ENCODE measurements around the gene ADSL. TPM values are rescaled to one million over a fixed set of nuclear protein-coding genes. Genes with fewer than 3 reads are reported as not detected.
A peak's percentile ranks its signal among the peaks of the same experiment; 100 is the strongest.
"Not testable (repeated sequence)": the region's sequence is repeated elsewhere in the genome, so short reads cannot be mapped to it uniquely, and the experiment has no call there.

Gene ADSL
- total RNA-seq, result 151 TPM

- peak; percentile 67 to 86 (median 84) for DNase-seq (ENCODE audit: low read depth in 2 of 3, low spot score in 2 of 3)
Measured at GRCh38 chr22:40346185-40347118, at the start of gene ADSL. Gene ADSL, plus strand, starts transcription at chr22:40346500. Its CDS starts 59 bp downstream, at chr22:40346559.

GRCh38 chr22:40300316-40300715 is 46.0 kb upstream of the ADSL start:
- no peak for DNase-seq (ENCODE audit: low read depth in 2 of 3, low spot score in 2 of 3)

DNA sequence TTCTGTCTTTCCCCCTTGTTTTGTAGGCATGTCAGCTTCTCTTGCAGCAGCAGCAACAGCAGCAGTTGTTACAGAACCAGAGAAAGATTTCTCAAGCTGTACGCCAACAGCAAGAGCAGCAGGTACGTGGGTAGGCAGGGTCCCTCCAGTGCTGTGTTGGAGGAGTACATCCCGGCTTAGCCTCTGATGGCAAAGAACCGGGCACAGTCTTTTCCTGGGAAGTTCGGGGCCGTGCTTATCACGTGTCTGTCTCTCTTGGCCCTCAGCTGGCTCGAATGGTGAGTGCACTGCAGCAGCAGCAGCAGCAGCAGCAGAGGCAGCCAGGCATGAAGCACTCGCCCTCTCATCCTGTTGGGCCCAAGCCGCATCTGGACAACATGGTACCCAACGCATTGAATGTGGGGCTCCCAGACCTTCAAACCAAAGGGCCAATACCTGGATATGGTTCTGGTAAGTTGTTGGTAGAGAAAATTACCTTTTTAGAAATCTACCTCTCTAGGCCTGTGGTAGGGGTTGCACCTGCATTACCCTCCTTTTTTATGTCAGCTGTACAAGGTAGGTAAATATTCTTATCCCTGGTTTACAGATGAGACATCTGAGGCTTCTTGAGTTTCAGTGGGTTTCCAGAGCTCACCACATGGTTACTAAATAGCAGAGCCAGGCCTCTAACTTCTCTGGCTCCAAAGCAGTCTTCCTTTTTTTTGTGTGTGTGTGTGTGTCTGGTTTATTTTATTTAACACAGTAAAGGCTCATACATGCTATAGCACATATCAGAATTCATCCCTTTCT is 45.2 kb upstream of the ADSL start:
- DNase-seq (ENCODE audit: low read depth in 2 of 3, low spot score in 2 of 3), result no peak

GRCh38 chr22:40302149-40302548 is 44.2 kb upstream of the ADSL start:
- no peak for DNase-seq (ENCODE audit: low read depth in 2 of 3, low spot score in 2 of 3)

DNA sequence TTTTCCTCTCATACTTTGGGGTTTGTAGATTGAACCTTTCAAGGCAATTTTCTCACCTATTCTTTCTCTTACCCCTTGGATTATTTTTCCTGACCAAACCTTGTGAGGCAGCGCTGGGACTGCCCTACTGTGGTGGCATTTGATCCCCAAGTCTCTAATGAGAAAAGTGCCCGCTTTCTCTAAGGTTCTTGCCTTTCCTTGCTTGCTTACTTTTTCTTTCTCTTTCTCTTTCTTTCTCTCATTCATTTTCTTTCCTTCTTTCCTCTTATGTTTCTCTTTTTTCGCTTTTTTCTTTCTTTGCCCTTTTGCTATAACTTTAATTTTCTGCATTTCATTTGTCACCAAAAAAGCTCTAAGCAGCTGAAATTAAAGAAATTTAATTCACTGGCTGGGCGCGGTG is 40.7 kb upstream of the ADSL start:
- no peak for DNase-seq (ENCODE audit: low read depth in 2 of 3, low spot score in 2 of 3)

DNA sequence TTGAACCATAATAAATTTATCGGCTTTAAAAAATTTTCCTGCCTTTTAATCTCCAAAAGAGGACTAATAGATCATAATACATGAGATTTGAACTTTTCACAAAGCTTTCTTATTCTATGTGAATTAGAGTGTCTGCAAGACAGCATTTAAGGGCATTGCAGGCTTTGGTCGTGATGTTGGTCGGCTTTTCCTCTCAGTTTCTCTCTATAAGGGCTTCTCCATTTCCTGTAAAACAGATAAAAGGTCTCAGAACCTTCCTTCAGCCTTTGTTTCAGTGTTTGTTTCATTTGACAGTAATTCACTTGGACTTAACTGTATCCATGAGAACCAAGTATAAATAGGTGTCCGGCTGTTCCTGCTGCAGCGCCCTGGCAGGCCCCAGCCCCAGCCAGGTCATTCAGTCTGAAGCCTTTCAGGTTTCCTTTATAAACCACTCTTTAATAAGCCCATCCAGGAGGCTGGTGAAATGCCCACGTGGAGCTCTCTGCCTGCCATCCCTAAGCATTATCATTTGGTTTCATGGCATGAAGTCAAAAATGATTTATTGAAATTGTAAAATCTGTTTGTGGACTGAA is 37.2 kb upstream of the ADSL start:
- DNase-seq (ENCODE audit: low read depth in 2 of 3, low spot score in 2 of 3), result no peak

DNA sequence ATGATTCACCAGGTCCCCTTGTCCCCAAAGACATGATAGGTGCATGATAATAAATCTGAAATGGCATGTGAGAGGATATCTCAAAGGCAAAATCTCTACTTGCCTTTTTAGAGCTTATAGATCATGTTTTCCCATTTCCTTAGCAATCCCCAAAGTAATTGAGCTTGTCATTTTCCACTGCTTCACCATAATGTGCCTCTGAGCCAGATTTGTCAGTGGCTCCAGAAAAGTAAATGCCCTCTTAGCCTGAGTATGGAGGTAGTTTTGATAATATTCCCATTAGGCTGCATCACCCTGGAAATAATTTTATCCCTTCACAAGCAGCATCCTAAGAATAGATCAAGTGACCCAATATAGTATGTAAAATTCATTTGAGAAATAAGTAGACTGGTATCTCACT is 36.7 kb upstream of the ADSL start:
- DNase-seq (ENCODE audit: low read depth in 2 of 3, low spot score in 2 of 3), result no peak

DNA sequence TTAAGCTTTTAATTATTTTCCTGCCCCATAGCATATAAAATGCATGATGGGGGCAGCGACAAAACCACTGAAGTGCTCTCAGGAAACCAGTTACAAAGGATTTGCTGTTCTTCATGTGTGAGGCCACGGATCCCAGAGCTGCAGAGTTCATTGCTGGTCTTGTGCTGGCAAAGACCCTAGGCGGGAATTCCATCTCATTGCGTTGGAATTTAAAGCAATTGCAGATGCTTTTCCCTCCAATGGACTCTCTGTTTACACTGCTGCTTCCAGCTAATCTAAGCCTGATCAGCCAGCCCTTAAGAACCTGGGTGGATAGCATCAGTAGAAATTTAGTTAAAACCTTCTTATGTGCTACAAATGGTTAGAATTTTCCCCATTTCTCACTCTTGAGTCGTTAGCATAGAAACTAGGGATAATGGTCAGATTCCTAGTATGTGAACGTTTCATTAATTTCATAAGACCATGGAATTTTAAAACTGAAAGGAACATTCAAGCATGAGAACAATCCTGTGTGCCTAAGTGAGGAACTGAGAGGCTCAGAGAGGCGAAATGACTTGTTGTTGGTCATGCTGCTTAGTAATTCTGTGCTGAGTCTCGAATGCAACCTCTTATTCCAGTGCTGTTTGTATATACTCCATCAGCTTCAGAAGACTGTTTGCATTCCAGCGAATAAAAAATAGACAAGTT is 36.1 kb upstream of the ADSL start:
- DNase-seq (ENCODE audit: low read depth in 2 of 3, low spot score in 2 of 3), result no peak

GRCh38 chr22:40310768-40311120 is 35.6 kb upstream of the ADSL start:
- DNase-seq (ENCODE audit: low read depth in 2 of 3, low spot score in 2 of 3), result no peak

- not testable (repeated sequence) for DNase-seq (ENCODE audit: low read depth in 2 of 3, low spot score in 2 of 3)
Measured at GRCh38 chr22:40311646-40312045, 34.7 kb upstream of the ADSL start.

- DNase-seq (ENCODE audit: low read depth in 2 of 3, low spot score in 2 of 3), result no peak
Measured at GRCh38 chr22:40312050-40312449, 34.2 kb upstream of the ADSL start.

DNA sequence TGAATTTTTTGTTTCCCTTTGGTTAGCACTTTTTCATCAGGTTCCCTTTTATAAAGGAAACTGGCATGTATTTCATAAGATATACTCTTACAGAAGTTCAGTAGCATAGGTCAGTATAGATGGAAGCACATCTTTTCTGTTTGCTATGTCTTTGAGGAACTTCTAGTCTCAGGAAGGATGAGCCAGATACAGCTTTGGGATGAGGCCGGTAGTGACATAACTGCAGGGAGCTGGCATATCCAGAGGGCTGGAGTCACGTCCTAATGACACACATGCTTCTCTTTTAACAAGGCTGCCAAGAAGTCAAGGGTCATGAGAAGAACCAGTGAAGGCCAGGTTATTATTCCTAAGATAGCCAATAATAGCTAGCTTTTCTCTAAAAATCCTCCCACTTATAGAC is 33.3 kb upstream of the ADSL start:
- DNase-seq (ENCODE audit: low read depth in 2 of 3, low spot score in 2 of 3), result no peak

DNA sequence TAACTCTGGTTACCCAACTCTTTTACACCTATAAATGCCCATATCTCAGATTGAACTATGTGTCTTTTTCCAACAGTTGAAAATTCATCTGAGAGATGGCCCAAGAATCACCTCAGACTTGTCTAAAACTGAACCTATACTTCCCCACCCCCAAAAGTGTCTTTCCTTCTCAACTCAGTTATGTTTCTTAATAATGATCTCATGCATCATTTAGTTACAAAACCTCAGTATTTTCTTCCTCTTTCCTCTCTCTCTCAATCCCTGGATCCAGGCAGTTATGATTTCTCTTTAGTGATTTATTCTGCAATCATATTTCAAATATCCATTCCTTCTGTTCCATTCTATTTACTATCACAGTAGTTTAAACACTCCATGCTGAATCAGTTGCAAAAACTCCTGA is 32.3 kb upstream of the ADSL start:
- no peak for DNase-seq (ENCODE audit: low read depth in 2 of 3, low spot score in 2 of 3)

GRCh38 chr22:40320687-40321086 is 25.6 kb upstream of the ADSL start:
- no peak for DNase-seq (ENCODE audit: low read depth in 2 of 3, low spot score in 2 of 3)

- DNase-seq (ENCODE audit: low read depth in 2 of 3, low spot score in 2 of 3), result peak in 1 of 3 donors; percentile 23
Measured at GRCh38 chr22:40322021-40322420, 24.3 kb upstream of the ADSL start.

- no peak for DNase-seq (ENCODE audit: low read depth in 2 of 3, low spot score in 2 of 3)
Measured at GRCh38 chr22:40322818-40323447, 23.4 kb upstream of the ADSL start.

DNA sequence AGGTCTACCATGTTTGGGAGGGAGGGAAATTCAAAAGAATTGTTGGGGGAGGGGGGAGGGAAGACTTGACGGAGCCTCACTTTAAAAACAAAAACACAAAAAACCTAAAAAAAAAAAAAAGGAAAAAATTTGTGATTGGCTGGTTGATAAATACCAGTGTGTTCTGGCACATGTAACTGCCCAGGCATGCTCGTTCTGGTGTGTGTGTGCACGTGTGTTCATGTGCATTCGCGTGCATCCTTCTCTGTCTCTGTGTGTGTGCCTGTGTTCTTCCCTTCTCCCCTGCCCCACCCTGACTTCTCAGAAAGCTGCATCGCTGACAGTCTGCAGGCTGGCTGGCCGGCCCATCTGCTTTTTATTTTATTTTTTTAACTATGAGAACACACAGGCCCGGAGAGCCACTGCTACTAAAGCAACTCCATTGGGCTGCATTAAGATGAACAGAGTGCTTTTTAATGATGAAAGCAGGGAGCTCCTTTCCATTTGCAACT is 22.6 kb upstream of the ADSL start:
- no peak for DNase-seq (ENCODE audit: low read depth in 2 of 3, low spot score in 2 of 3)

DNA sequence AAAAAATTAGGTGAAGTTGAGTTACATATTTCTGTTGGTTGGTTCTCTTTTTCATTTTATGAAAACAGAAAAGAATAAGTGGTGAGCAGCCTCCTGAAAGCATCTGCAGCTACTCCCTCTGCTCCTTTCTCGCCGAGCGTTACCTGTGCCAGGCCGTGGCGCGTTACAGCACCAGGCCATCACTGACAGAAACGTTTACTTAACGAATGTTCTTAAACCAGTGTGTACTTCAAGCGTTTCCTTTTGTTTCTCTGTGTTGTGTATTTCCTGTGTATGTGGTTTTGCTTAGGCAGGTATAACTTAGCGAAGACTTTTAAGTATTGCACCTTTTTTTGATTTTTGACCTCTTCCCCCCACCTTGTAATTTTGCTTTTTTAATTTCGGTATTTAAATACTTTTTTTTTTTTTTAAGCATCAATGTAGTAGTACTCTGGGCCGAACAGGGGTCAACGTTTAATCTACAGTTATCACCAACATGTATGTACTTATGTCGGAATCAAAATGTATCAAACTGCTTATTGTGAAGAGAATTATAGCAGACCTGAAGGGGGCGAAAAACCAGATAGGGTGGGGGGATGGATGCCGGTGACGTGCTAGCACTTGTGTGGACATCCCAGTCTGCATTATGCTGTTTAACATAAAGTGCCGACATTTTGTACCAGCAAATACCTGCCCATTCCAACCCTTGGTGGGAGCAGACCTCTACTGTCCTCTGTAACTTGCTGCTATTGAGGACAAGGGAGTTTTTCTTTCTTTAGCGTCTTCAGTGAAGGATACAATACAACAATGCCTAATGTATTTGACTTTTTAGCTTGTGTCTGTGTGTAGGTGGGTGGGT is 21.6 kb upstream of the ADSL start:
- DNase-seq (ENCODE audit: low read depth in 2 of 3, low spot score in 2 of 3), result no peak

DNA sequence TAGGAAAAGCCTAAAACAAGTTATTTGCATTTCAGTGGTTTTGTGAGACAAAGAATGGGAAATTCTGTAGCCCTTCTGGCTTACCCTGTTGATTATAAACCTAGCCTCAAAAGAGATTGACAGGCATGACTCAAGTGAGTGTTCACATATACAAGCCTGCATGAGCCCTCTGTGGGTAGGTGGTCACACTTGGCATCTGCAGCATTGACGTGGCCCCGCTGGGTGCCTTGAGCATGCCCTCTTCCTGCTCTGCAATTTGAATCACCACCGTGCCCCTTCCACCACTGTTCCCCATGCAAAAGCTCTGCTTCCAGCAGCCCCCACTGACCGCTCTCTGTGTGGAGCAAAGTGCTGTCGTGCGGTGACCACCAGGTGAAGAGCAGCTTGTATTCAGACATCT is 21.0 kb upstream of the ADSL start:
- no peak for DNase-seq (ENCODE audit: low read depth in 2 of 3, low spot score in 2 of 3)

Data from hematopoietic multipotent progenitor cell (in vitro differentiated cells).